ENCODE results near the gene CCL17.
A peak's percentile ranks its signal among the peaks of the same experiment; 100 is the strongest.
"Not testable (repeated sequence)": the region's sequence is repeated elsewhere in the genome, so short reads cannot be mapped to it uniquely, and the experiment has no call there.

CCL17 gene

DNA sequence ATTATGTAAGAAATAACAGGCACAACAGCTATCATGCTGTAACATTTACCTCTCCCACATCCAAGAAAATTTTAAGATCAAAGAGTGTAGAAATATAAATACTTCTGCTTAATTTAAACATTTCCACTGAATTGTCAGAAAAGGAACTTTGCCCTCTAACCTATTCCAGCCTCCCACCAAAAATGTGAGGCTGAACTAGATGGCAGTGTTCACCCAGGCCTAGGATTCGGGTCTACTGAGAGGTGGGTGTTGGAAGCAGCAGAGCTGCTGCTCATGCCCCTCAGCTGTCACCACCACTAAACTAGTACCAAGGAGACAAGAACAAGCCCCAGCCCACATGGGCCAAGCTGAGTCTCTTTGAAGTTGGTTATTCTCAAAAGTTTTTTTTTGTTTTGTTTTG lies 31.3 kb downstream of the CCL17 start:
- no peak for DNase-seq

DNA sequence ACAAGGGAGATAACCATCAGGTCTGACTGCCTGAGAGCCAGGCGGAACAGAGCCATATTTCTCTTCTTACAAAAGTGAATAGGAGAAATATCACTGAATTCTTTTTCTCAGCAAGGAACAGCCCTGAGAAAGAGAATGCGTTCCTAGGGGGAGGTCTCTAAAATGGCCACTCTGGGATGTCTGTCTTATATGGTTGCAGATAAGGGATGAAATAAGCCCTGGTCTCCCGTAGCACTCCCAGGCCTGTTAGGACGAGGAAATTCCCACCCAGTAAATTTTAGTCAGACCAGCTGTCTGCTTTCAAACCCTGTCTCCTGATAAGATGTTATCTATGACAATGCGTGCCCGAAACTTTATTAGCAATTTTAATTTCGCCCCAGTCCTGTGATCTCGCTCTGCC lies 35.4 kb downstream of the CCL17 start:
- not testable (repeated sequence) for DNase-seq

DNA sequence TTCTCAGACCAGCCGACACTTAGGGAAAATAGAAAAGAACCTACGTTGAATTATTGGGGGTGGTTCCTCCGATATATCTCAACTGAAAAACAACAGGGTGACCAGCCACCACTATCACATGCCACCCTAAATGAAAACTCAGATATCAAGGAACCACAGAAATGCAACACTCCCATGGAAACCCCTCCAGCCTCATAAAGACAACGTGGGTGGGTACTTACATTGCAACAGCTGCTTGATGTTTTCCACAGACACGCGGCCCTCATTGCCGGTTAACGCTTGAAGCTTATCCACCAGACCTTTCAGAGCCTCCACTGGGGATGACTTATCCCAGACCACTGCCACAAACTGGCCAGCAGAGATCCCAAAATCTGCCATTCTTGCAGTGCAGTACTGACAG lies 36.0 kb downstream of the CCL17 start:
- not testable (repeated sequence) for DNase-seq

DNA sequence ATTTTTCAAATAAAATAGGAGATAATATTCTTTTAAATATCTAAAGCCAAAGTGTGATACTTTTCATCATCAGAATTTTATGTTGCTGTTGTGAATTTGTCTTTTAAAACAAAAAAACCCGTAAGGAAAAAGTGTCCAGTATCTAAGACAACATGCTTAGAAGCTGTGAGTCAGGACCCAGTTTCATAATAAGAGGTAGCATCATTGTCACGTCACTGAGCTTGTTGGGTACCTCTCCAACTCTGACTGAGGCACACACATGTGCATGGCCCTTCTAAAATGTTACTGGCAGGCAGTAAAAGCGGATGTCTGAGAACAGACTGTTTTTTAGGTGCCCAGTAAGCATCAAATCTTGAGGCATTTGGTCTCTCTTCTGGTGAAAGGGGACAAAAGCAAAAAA lies 40.1 kb downstream of the CCL17 start:
- DNase-seq, result no peak

DNA sequence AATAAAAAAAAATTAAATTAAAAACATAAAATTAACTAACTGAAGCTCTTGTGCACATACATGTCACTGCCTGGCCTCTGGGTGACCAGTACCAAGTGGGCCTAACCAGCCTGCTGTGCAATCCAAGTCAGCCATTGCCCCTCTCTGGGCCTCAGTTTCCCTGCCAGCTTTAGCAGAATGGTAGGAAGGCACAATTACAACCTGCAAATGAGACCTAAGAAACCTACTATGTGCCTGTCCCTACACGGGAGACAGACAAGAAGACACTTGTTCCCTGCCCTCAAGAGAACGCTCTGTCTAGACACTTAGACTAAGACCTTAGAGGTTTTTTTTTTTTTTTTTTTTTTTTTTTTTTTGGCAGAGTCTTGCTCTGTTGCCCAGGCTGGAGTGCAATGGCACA lies 40.9 kb downstream of the CCL17 start:
- DNase-seq, result no peak

DNA sequence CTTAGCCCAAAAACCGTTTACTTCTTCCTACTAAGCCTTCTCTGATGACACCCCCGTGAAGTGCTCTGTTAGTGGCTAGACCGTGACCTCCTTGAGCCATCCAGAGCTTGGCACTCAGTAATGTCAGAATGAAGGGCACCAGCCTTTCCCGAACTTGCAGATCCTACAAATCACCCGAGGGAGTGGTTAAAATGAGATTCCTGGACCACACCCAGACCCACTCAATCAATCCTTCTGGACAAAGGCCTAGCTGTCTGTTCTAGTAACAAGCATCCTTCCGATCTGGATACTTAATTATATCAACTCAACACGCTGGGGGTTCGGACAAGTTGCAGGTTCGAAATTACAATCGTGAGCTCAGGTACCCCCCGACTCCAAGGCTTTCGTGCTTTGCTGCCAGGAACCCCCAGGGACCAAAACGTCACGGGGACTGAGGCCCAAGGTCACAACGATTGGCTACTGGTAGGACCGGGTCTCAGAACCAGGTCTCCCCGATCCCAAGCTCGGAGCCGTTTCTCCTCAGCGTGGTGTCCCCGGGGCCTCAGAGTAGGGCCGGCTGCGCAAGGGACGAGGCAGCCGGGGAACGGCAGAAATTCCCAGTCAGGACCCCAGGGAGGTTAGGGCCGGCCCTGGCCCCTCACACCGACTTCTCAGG lies 42.1 kb downstream of the CCL17 start:
- peak; percentile 8 for DNase-seq

DNA sequence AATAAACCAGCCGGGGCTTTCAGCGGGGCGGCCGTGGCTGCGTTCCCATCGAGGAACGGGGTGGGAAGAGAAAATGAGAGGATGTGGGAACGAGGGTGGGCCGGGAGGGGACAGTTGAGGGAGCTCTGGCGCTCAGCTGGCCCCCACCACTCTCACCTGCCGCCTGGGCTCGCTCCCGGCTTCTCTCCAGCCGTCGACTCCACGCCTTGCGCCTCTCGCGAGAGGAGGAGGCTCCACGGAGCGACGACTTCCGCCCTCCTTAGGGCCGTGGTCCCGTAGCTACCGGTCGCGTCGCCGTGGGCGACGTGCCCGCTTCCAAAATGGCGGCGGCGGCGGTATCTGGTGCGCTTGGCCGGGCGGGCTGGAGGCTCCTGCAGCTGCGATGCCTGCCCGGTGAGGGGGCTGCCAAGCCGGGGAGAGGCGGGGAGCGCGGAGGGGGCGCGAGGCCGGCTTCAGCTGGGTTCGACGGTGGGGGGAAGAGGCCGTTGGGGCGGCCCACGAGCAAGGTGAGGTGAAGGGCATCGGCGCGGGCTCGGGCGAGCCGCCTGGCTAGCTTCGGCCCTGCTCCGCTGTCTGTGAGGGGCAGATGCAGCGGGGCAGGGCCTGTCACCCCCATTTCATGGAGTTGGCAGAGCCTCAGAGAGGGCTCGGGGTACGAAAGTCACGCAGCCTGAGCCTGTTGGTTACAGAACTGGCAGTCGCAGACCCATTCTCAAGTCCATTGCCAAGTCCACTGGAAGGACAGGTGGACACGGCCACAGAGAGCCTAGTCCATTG lies 42.8 kb downstream of the CCL17 start, which contains the start of the genes CIAPIN1 and COQ9:
Gene CIAPIN1, minus strand, starts transcription at position 200 of the 777 bp plus-strand sequence. CDS start 6,457 bp downstream, outside the sequence.
Gene COQ9, plus strand, starts transcription at position 294 of the 777 bp plus-strand sequence. Its CDS starts 27 bp downstream, at position 321.
- peak; percentile 12 for DNase-seq

DNA sequence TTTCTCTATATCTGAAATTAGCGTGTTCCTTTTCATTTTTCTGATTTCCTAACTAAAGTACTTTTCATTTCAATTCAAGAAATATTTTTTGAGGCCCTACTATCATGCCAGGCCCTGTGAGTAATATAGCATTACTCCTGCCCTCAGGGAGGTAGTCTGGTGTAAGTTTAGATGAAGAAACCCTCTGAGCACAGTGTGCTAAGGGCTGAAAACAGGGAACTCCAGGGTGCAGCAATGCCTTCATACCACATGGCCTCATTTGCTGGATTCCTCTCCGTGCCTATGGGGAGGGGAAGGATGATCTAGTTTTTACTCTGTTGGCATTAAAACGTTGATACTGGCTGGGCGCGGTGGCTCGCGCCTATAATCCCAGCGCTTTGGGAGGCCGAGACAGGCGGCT lies 47.5 kb downstream of the CCL17 start:
- no peak for DNase-seq

DNA sequence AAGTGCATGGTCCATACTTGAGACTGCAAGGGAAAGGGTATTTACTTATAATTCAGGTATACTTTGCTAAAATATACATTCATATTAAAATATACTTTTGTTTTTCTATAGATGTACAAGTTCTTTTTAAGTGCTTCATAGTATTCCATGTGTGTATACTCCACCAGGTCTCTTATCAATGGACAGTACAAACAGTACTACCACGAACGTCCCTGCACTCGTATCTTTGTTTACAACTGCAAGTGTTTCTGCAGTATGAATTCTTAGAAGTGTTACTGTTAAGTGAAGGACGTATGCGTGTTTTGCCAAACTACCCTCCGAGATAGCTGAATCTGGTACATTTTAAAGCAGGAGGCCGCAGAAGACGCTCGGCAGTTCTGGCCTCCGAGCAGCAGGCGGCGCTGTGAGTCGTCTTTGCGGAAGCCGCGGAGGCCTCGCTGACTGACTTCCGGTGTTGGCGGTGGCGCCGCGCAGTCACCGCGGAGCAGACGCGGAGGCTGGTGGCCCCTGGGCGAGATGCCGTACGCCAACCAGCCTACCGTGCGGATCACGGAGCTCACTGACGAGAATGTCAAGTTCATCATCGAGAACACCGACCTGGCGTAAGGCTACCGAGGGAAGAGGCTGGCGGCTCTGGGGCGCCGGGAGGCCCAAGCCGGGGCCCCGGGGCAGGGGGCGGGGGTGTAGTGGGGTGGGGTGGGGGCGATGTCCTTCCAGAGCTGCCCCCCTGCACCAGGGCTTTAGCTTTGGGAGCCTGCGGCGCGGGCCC lies 57.8 kb downstream of the CCL17 start, which contains the start of gene POLR2C:
Gene POLR2C, plus strand, starts transcription at position 471 of the 769 bp plus-strand sequence. Its CDS starts 46 bp downstream, at position 517.
- peak; percentile 21 for DNase-seq

DNA sequence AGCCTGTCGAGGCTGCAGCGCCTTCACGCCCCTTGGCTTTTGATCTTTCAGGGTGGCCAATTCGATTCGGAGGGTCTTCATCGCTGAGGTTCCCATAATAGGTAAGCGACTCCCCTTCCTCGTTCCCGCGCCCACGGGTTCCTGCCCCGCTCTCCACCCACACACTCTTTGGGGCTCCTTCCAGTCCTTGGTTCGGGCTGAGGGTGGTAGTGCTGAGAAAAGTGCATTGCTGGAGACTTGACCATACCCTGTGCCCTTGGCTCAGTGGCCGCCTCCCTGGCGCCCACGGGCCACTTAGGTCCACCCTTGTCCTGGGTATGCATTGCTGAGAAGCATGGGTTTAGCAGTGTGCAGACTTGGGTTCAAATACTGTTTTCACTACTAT lies 58.4 kb downstream of the CCL17 start:
- no peak for DNase-seq

DNA sequence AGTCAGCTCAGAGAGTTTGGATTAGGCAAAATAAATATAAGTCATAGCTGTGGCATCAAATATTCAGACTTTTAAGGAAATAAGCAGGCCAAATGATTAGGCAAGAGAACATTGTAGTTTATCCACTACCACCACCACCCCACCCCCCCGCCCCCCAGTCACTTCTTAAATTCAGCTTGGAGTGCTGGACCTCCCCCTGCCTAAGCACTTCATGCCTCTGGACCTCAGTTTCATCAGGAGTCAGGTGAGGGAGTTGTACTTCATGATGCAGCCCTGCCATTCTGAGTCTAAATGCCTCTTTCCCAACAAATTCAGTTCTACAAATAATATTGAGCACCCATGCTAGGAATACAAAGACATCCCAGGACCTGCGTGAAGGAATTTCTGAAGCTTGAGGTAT lies 60.0 kb downstream of the CCL17 start:
- DNase-seq, result no peak

Data from NCI-H2029 treated with DMSO at 0.1 percent for 48 hours (cell line).